Glutamatergic neuron (in vitro differentiated cells): ENCODE results near the gene NOTCH1. TPM values are rescaled to one million over a fixed set of nuclear protein-coding genes. Genes with fewer than 3 reads are reported as not detected.

Experiments
- DNase-seq: peaks from one replicate; pipeline ENCODE4 v3.0.0; 2022
- H3K27ac Mint-ChIP-seq: one replicate; pipeline ENCODE4 v1.8.0; 2020; ENCODE audit warnings: mild to moderate bottlenecking, mixed read lengths, inconsistent platforms; ENCODE audit not compliant: unreplicated experiment
- H3K27me3 Mint-ChIP-seq: one replicate; pipeline ENCODE4 v1.8.0; 2020; ENCODE audit warnings: mild to moderate bottlenecking, moderate library complexity, mixed read lengths, inconsistent platforms; ENCODE audit not compliant: unreplicated experiment
- H3K36me3 Mint-ChIP-seq: one replicate; pipeline ENCODE4 v1.8.0; 2020; ENCODE audit warnings: mild to moderate bottlenecking, mixed read lengths, inconsistent platforms; ENCODE audit not compliant: unreplicated experiment
- H3K4me1 Mint-ChIP-seq: one replicate; pipeline ENCODE4 v1.8.0; 2020; ENCODE audit warnings: mild to moderate bottlenecking, low read depth, mixed read lengths, inconsistent platforms; ENCODE audit not compliant: unreplicated experiment
- H3K4me3 Mint-ChIP-seq: one replicate; pipeline ENCODE4 v1.8.0; 2020; ENCODE audit warnings: mild to moderate bottlenecking, mixed read lengths, inconsistent platforms; ENCODE audit not compliant: unreplicated experiment
- H3K9me3 Mint-ChIP-seq: one replicate; pipeline ENCODE4 v1.8.0; 2020; ENCODE audit warnings: mild to moderate bottlenecking, moderate library complexity, mixed read lengths, inconsistent platforms; ENCODE audit not compliant: unreplicated experiment
- CTCF ChIP-seq: fragments of 200-600 bp; sonication (generic); IDR thresholded peaks from one replicate; pipeline ENCODE4 v1.5.0; 2021; ENCODE audit not compliant: partially characterized antibody, unreplicated experiment
- total RNA-seq: library from RNA; stranded (reverse); fragmentation: NEBNext Ultra II Directional; extraction: Animal tissue kit (Norgen Biotek cat#: 25700); gene quantifications from one replicate; pipeline ENCODE4 v1.2.1, GENCODE V29; 2021; ENCODE audit not compliant: unreplicated experiment

NOTCH1 gene
- total RNA-seq, 1 donor from 2014 or later: 64.2 TPM

- no peak overlapping the region for H3K27ac Mint-ChIP-seq
- no peaks in the 10 kb centered on the region for H3K9me3 Mint-ChIP-seq
- no peak overlapping the region for H3K4me3 Mint-ChIP-seq
- H3K27me3 Mint-ChIP-seq: no peaks in the 10 kb centered on the region
- peaks cover 3% of the 10 kb centered on the region for H3K4me1 Mint-ChIP-seq
- DNase-seq: no peak
- no peak for TF ChIP-seq CTCF
- H3K36me3 Mint-ChIP-seq: no peaks in the 10 kb centered on the region
Observed at GRCh38 chr9:136517012-136517743, 28.7 kb downstream of the NOTCH1 start.

GRCh38 chr9:136516191-136516654, 29.6 kb downstream of the NOTCH1 start:
- Mint-ChIP-seq H3K9me3 (no peaks in the 10 kb centered on the region), H3K27me3 (no peaks in the 10 kb centered on the region), H3K4me3 (no peak overlapping the region), H3K36me3 (no peaks in the 10 kb centered on the region), H3K4me1 (peaks cover 3% of the 10 kb centered on the region), H3K27ac (no peak overlapping the region)
- DNase-seq: no peak
- no peak for TF ChIP-seq CTCF

DNA sequence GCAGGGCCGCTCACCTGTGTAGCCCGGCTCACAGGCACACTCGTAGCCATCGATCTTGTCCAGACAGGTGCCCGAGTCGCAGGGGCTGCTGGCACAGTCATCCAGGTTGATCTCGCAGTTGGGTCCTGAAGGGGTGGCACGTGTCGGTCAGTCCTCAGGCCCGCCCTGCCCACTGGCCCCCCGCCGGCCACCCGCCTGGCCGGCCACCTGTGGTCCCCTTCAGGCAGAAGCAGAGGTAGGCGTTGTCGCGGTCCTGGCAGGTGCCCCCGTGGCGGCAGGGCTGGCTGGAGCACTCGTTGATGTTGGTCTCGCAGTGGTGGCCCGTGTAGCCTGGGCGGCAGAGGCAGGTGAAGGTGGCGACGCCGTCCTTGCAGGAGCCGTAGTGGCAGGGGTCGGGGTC, 30.6 kb downstream of the NOTCH1 start:
- Mint-ChIP-seq H3K9me3 (no peaks in the 10 kb centered on the region), H3K27ac (no peak overlapping the region), H3K36me3 (no peaks in the 10 kb centered on the region), H3K4me1 (peaks cover 3% of the 10 kb centered on the region), H3K4me3 (no peak overlapping the region), H3K27me3 (no peaks in the 10 kb centered on the region)
- no peak for TF ChIP-seq CTCF
- no peak for DNase-seq

DNA sequence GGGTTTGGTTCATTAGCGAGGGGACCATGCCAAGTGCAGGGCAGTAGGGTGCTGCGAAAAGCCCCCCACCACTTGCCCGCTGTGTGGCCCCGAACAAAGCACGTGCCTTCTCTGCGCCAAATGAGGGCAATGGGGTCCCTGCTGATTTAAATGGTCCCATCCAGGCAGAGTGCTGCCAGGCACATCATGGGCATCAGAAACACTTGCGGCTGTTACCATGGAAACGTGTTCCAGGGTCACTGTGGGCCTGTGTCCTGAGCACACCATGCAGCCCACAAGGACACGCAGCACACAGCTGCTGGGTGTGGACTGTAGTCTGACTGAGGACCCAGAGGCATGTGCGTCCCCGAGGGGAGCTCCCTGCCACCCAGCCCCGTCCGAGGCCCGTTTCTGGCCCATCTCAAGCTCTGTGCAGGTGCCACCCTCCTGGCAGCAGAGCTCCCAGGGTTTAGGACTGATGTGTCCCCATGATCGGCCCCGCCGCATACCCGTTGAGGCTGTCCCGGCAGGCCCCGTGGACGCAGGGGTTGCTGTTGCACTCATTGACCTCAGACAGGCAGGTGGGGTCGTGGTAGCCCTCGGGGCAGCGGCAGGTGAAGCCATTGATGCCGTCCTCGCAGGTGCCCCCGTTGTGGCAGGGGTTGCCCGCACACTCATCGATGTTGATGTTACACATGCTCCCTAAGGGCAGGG, 31.7 kb downstream of the NOTCH1 start:
- no peaks in the 10 kb centered on the region for H3K9me3 Mint-ChIP-seq
- no peak for TF ChIP-seq CTCF
- H3K27me3 Mint-ChIP-seq: peaks cover under 1% of the 10 kb centered on the region
- no peaks in the 10 kb centered on the region for H3K36me3 Mint-ChIP-seq
- H3K27ac Mint-ChIP-seq: no peak overlapping the region
- H3K4me1 Mint-ChIP-seq: no peaks in the 10 kb centered on the region
- H3K4me3 Mint-ChIP-seq: no peak overlapping the region
- DNase-seq: no peak

GRCh38 chr9:136513191-136513590, 32.7 kb downstream of the NOTCH1 start:
- no peak for TF ChIP-seq CTCF
- no peak overlapping the region for H3K27ac Mint-ChIP-seq

More at GRCh38 chr9:136513191-136513590, 32.7 kb downstream of the NOTCH1 start:
- H3K36me3 Mint-ChIP-seq: no peaks in the 10 kb centered on the region
- DNase-seq: no peak
- no peaks in the 10 kb centered on the region for H3K4me1 Mint-ChIP-seq
- no peaks in the 10 kb centered on the region for H3K9me3 Mint-ChIP-seq
- no peak overlapping the region for H3K4me3 Mint-ChIP-seq
- peaks cover 2% of the 10 kb centered on the region for H3K27me3 Mint-ChIP-seq
